T1000 (cell line): ENCODE results near the gene SLFN11.
A peak's percentile ranks its signal among the peaks of the same experiment; 100 is the strongest.
"Not testable (repeated sequence)": the region's sequence is repeated elsewhere in the genome, so short reads cannot be mapped to it uniquely, and the experiment has no call there.

ENCODE experiments used
- DNase-seq: peaks from one replicate; lab custom pipeline; 2025; ENCODE audit warnings: mixed read lengths; lab: John Stamatoyannopoulos, UW

The SLFN11 gene

GRCh38 chr17:35361027-35361426, 12.4 kb downstream of the SLFN11 start:
- DNase-seq = no peak

GRCh38 chr17:35359398-35359797, 14.0 kb downstream of the SLFN11 start:
- DNase-seq = no peak

GRCh38 chr17:35352284-35352683, 21.1 kb downstream of the SLFN11 start:
- no peak for DNase-seq

- DNase-seq = no peak
Observed at GRCh38 chr17:35350493-35350892, 22.9 kb downstream of the SLFN11 start.

- DNase-seq = no peak
Observed at GRCh38 chr17:35345926-35346771, 27.3 kb downstream of the SLFN11 start.

GRCh38 chr17:35345445-35345925, 27.9 kb downstream of the SLFN11 start:
- DNase-seq = no peak

- no peak for DNase-seq
Observed at GRCh38 chr17:35344262-35344661, 29.2 kb downstream of the SLFN11 start.

- DNase-seq = no peak
Observed at GRCh38 chr17:35342276-35342675, 31.1 kb downstream of the SLFN11 start.

- DNase-seq = no peak
Observed at GRCh38 chr17:35341411-35341992, 31.9 kb downstream of the SLFN11 start.

GRCh38 chr17:35338230-35338629, 35.2 kb downstream of the SLFN11 start:
- no peak for DNase-seq

- no peak for DNase-seq
Observed at GRCh38 chr17:35337364-35337763, 36.1 kb downstream of the SLFN11 start.

GRCh38 chr17:35333578-35333977, 39.8 kb downstream of the SLFN11 start:
- DNase-seq = not testable (repeated sequence)

GRCh38 chr17:35322749-35323148, 50.7 kb downstream of the SLFN11 start:
- no peak for DNase-seq

- no peak for DNase-seq
Observed at GRCh38 chr17:35315971-35316370, 57.5 kb downstream of the SLFN11 start.

- no peak for DNase-seq
Observed at GRCh38 chr17:35315283-35315682, 58.1 kb downstream of the SLFN11 start.

- no peak for DNase-seq
Observed at GRCh38 chr17:35314415-35315216, 58.8 kb downstream of the SLFN11 start.

GRCh38 chr17:35313875-35314409, 59.5 kb downstream of the SLFN11 start:
- no peak for DNase-seq

- DNase-seq = peak; percentile 23
Observed at GRCh38 chr17:35312790-35313711, 60.4 kb downstream of the SLFN11 start.

- DNase-seq = no peak
Observed at GRCh38 chr17:35312346-35312745, 61.1 kb downstream of the SLFN11 start.

GRCh38 chr17:35309345-35309744, 64.1 kb downstream of the SLFN11 start:
- not testable (repeated sequence) for DNase-seq
